ENCODE measurements around the gene MYH9.

MYH9 gene

GRCh38 chr22:36386351-36386899, 1.3 kb downstream of the MYH9 start:
- DNase-seq (ENCODE audit: low read depth): no peak

GRCh38 chr22:36385491-36386350, 2.0 kb downstream of the MYH9 start:
- DNase-seq (ENCODE audit: low read depth): no peak

GRCh38 chr22:36384766-36385481, 2.8 kb downstream of the MYH9 start:
- no peak for DNase-seq (ENCODE audit: low read depth)

DNA sequence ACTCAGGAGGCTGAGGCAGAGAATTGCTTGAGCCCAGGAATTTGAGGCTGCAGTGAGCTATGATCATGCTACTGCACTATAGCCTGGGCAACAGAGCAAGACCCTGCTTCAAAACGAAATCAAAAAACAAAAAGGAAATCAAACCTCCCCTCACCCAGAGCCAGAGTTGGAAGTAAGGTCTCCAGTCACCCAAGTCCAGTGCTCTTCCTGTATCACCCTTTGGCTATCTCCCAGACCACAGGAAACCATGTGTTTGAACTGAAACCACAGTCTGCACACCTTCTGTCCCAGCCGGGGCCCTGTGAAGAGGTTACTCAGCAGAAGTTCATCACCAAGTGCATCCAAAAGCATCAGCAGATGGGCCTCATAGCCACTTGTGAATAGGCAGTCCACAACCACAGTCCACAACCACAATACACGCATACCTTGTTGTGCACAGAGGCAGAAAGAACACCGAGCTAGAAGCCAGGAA, 4.6 kb downstream of the MYH9 start:
- DNase-seq (ENCODE audit: low read depth): no peak

- no peak for DNase-seq (ENCODE audit: low read depth)
These were observed 6.1 kb downstream of the MYH9 start for GRCh38 chr22:36381513-36382128.

DNA sequence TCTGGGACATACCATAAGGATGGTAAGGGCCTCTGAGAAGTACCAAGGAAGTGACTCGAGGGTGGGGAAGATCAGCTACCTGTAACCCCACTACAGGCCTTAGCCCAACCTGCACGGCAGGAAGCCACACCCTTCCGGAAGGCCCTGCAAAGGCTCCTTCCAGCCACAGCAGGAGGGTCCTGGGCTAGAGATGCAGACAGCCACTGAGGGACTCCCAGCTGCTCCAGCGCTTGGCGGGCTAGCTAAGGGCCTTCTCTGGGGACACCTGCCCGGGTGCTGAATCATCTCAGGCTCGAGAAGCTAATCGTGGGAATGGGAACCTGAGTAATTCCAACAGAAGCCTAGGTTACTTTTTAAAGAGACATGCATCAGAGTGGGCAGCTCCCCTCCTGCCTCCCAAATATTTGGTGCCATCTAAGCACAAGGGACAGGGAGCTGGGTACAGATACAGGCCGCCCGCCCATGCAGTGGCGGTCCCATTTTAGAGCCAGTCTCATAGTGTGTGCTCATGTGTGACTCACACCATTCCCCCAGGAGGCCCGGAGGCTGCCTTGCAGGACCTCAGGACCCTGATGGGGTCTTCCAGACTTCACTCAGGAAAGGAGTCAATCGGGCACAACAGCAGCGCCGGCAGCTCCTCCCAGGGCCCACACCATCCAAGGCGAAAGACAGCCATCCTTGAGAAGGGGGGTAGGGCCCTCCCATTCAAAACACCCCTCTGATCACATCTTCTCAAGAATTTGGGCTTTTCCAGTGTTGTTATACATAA, 8.0 kb downstream of the MYH9 start:
- no peak for DNase-seq (ENCODE audit: low read depth)

DNA sequence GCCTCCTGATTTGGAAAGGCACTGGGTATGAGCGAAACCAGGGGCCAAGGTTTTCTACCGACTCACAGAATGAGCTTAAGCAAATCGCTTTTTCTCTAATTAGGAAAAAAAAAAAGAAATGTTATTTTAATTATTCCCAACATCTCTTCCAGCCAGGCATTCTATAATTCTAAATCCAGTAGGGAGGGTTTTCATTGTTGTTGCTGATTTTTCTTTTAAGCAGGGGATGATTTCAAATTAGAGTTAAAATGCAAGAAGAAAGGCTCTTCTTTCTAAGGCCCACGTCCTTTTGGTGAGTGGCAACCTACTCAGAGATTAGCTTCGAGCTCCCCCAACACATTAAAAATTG, 8.9 kb downstream of the MYH9 start:
- no peak for DNase-seq (ENCODE audit: low read depth)

DNA sequence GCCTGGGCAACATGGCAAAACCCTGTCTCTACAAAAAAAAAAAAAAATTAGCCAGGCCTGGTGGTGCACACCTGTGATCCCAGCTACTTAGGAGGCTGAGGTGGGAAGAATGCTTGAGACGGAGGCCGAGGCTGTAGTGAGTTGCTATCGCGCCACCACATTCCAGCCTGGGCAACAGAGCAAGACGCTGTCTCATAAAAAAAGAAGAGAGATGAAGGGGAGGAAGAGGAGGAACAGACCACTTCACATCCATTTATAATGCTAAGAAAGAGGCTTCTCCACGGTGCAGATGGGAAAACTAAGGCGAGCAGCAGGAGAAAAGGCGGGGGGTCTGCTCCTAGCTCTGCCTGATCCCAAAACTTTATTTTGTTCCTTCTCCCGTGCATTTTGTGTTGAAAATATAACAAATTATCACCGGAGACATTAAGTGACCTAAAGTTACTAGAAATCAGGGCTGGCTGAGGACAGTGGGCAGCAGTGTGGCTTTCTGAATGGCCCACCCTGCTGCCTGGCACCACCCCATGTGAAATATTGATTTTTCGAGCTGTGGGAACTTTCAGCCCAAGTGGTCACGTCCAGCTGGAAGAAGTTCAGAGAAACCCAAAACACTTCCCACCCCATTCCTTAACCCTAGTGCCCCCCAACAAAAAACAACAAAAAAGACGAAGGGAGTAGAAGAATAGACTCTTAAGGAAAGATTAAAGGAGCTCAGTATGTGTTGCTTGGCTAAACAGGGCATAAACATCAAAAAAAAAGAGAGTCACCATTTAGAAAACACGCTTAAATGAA, 9.5 kb downstream of the MYH9 start:
- DNase-seq (ENCODE audit: low read depth): no peak

DNA sequence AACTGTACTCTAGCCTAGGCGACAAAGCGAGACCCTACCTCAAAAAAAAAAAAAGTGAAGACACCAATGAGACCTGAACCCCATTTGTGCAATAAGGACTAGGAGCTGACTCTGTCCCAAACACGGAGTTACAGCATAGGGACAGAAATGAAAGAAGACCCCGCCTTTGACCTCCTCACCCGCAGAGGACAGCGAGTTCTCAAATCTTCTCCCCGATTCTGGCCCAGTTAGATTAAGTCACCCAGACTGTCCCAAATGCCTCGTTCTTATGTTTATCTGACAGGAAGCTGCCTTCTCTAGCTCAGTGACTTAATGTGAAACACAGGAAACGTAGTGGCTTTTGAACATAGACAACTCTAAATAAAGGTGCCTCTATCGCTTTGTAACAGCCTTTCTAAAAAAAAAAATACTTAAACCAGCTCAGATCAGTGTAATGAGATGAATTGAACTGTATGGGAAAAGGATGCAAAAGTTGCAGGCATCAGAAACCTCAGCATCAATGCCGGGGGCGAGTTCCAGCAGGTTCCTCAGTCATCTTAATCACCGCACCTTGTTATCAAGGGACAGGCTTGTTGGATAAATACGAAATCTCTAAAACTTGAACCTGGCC, 10.6 kb downstream of the MYH9 start:
- DNase-seq (ENCODE audit: low read depth): no peak

DNA sequence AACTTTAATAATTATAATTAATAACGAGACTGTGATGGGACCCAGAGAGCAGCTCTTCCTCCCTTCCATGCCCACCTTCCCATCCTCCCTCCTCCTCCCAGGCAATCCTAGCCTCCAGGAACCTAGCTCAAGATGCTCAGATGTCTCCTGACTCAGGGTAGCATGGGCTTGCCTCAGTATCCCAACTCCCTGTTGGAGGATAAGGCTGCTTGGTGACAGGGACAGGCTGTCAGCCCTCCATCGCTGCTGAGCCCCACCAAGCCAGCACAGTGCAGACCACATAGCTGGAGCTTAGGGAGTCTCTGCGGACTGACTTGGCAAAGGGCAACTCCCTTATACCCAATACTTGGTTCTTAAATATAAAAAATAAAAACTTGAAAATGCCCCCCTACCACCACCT, 11.5 kb downstream of the MYH9 start:
- no peak for DNase-seq (ENCODE audit: low read depth)

- DNase-seq (ENCODE audit: low read depth): no peak
These were observed 12.4 kb downstream of the MYH9 start for GRCh38 chr22:36375071-36375980.

- no peak for DNase-seq (ENCODE audit: low read depth)
These were observed 13.2 kb downstream of the MYH9 start for GRCh38 chr22:36374603-36375024.

DNA sequence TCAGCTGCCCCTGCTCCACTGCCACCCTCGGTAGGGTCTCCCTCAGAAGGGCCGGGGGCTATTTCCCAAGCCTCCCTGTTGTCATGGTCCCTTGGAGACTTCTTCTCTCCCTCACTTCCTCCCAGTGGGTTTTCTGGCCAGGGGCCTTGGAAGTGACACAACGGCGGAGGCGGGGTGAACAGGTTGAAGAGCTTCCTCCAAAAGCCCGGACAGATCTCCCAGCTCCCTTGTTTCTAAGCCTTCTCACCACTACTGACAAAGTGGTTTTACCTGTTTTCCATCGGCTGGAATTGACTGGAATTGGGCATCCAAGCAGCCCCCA, 14.5 kb downstream of the MYH9 start:
- no peak for DNase-seq (ENCODE audit: low read depth)

DNA sequence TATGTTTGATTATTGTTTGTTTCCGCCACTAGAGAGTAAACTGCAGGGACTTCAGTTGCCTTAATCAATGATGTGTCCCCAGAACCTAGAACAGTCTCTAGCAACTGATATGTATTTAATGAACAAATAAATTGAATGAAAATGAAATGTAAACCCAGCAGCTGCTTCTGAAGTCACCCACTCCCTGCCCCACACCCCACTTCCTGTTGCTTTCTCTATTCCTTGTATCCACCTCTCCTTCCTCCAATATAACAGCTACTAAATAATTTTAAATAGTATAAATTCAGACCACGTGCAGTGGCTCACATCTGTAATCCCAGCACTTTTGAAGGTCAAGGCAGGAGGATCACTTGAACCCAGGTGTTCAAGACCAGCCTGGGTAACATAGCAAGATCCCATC, 15.8 kb downstream of the MYH9 start:
- no peak for DNase-seq (ENCODE audit: low read depth)

GRCh38 chr22:36369922-36370791, 17.6 kb downstream of the MYH9 start:
- DNase-seq (ENCODE audit: low read depth): no peak

DNA sequence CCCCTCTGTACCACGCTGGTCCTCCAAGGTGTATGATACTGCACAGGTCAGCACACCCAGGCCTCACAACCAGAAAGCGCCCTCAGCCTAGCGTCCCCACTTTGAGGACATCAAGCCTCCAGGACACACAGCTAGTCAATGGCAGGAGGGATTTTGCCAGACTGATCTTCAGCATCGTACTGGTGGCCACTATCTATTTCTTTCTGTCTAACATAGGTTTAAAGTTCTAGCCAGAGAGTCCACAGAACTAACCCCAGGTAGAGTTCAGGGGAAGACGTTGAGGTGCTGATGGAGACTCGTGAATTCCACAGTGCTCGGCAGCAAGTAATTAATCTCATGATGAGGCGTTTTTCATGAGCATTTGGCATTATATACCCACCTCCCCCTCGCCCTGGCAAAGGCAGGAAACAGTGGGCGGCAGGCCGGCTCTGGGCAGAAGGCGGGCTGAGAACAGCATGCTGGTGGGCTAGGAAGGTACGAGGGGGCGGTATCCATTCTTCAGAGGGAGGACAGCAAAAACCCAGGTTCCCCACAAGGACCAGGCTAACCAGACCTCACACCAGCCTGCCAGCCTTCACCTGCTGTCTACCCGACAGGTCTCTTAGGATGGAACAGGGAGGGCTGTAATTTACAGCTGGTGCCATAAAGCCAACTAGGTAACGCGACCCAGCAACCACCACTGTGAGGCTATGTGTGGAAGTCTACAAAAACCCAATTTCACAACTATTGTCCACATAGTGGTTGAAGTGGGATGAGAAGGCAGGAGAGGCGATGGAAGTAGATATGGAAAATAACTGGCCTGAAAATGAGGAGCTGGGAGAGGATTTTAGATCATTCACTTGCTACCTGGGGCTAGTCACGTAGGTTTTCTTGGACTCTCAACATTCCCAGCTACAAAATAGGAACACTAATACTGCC, 18.5 kb downstream of the MYH9 start:
- DNase-seq (ENCODE audit: low read depth): no peak

GRCh38 chr22:36368359-36368983, 19.3 kb downstream of the MYH9 start:
- no peak for DNase-seq (ENCODE audit: low read depth)
